ENCODE data around the gene ADAM15. TPM values are rescaled to one million over a fixed set of nuclear protein-coding genes. Genes with fewer than 3 reads are reported as not detected.

ADAM15 gene
- polyA plus RNA-seq, 1 donor from 2014 or later: 24.8 TPM

- H3K27me3 ChIP-seq (ENCODE audit: insufficient read depth, low read depth, low read length): no peaks in the 10 kb centered on the region
- no peaks in the 10 kb centered on the region for H3K9me3 ChIP-seq (ENCODE audit: low read length)
- no peak overlapping the region for H3K4me3 ChIP-seq (ENCODE audit: low read length)
- no peak overlapping the region for H3K9ac ChIP-seq (ENCODE audit: low read length)
- H3K79me2 ChIP-seq (replicated peaks; ENCODE audit: insufficient read depth, low read length): no peaks in the 10 kb centered on the region
- H4K20me1 ChIP-seq (ENCODE audit: insufficient read depth): no peaks in the 10 kb centered on the region
- TF ChIP-seq POLR2AphosphoS5 (IDR thresholded peaks at IDR 0.05) (no peak), EZH2 (IDR thresholded peaks at IDR 0.05; ENCODE audit: borderline replicate concordance, insufficient read depth, low read length, poor library complexity, severe bottlenecking) (no peak), SMC3 (conservative IDR thresholded peaks at IDR 0.05; ENCODE audit: poor library complexity) (no peak), MXI1 (conservative IDR thresholded peaks at IDR 0.05; ENCODE audit: poor library complexity, severe bottlenecking) (no peak), TAF1 (IDR thresholded peaks at IDR 0.05; ENCODE audit: low read depth) (no peak), EP300 (conservative IDR thresholded peaks at IDR 0.05; ENCODE audit: poor library complexity, severe bottlenecking) (no peak), REST (IDR thresholded peaks at IDR 0.05; ENCODE audit: borderline replicate concordance) (no peak), RAD21 (conservative IDR thresholded peaks at IDR 0.05) (no peak)
- TF ChIP-seq, protein P1, sequence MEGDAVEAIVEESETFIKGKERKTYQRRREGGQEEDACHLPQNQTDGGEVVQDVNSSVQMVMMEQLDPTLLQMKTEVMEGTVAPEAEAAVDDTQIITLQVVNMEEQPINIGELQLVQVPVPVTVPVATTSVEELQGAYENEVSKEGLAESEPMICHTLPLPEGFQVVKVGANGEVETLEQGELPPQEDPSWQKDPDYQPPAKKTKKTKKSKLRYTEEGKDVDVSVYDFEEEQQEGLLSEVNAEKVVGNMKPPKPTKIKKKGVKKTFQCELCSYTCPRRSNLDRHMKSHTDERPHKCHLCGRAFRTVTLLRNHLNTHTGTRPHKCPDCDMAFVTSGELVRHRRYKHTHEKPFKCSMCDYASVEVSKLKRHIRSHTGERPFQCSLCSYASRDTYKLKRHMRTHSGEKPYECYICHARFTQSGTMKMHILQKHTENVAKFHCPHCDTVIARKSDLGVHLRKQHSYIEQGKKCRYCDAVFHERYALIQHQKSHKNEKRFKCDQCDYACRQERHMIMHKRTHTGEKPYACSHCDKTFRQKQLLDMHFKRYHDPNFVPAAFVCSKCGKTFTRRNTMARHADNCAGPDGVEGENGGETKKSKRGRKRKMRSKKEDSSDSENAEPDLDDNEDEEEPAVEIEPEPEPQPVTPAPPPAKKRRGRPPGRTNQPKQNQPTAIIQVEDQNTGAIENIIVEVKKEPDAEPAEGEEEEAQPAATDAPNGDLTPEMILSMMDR (IDR thresholded peaks at IDR 0.05; ENCODE audit: poor library complexity, severe bottlenecking): no peak
- H3K9me2 ChIP-seq (ENCODE audit: insufficient read depth, low read length): no peaks in the 10 kb centered on the region
- no peaks in the 10 kb centered on the region for H3F3A ChIP-seq (ENCODE audit: insufficient read depth, low read length, poor library complexity, severe bottlenecking)
- H3K27ac ChIP-seq (ENCODE audit: low read length): no peak overlapping the region
- H3K36me3 ChIP-seq (ENCODE audit: insufficient read depth, low read length): no peaks in the 10 kb centered on the region
- no peak overlapping the region for H2AFZ ChIP-seq (ENCODE audit: low read depth, low read length)
- no peak overlapping the region for H3K4me2 ChIP-seq (ENCODE audit: low read length)
These were observed 35.4 kb upstream of the ADAM15 start for GRCh38 chr1:155015527-155016230.

GRCh38 chr1:155016231-155016831 is 34.8 kb upstream of the ADAM15 start:
- H3K9ac ChIP-seq (ENCODE audit: low read length): no peak overlapping the region
- no peaks in the 10 kb centered on the region for H3K9me3 ChIP-seq (ENCODE audit: low read length)
- H3K9me2 ChIP-seq (ENCODE audit: insufficient read depth, low read length): no peaks in the 10 kb centered on the region
- no peaks in the 10 kb centered on the region for H4K20me1 ChIP-seq (ENCODE audit: insufficient read depth)
- no peak overlapping the region for H3K4me3 ChIP-seq (ENCODE audit: low read length)
- no peaks in the 10 kb centered on the region for H3K79me2 ChIP-seq (replicated peaks; ENCODE audit: insufficient read depth, low read length)
- H2AFZ ChIP-seq (ENCODE audit: low read depth, low read length): no peak overlapping the region
- no peaks in the 10 kb centered on the region for H3F3A ChIP-seq (ENCODE audit: insufficient read depth, low read length, poor library complexity, severe bottlenecking)
- no peak overlapping the region for H3K4me2 ChIP-seq (ENCODE audit: low read length)
- TF ChIP-seq EP300 (conservative IDR thresholded peaks at IDR 0.05; ENCODE audit: poor library complexity, severe bottlenecking) (no peak), REST (IDR thresholded peaks at IDR 0.05; ENCODE audit: borderline replicate concordance) (no peak), SMC3 (conservative IDR thresholded peaks at IDR 0.05; ENCODE audit: poor library complexity) (no peak), MXI1 (conservative IDR thresholded peaks at IDR 0.05; ENCODE audit: poor library complexity, severe bottlenecking) (no peak), EZH2 (IDR thresholded peaks at IDR 0.05; ENCODE audit: borderline replicate concordance, insufficient read depth, low read length, poor library complexity, severe bottlenecking) (no peak), TAF1 (IDR thresholded peaks at IDR 0.05; ENCODE audit: low read depth) (no peak), RAD21 (conservative IDR thresholded peaks at IDR 0.05) (no peak), POLR2AphosphoS5 (IDR thresholded peaks at IDR 0.05) (no peak)
- TF ChIP-seq, protein P1 (IDR thresholded peaks at IDR 0.05; ENCODE audit: poor library complexity, severe bottlenecking): no peak
- no peak overlapping the region for H3K27ac ChIP-seq (ENCODE audit: low read length)
- no peaks in the 10 kb centered on the region for H3K27me3 ChIP-seq (ENCODE audit: insufficient read depth, low read depth, low read length)
- no peaks in the 10 kb centered on the region for H3K36me3 ChIP-seq (ENCODE audit: insufficient read depth, low read length)

Measured in neural cell (in vitro differentiated cells).